ENCODE measurements around the gene FCRL1.

Gene FCRL1

DNA sequence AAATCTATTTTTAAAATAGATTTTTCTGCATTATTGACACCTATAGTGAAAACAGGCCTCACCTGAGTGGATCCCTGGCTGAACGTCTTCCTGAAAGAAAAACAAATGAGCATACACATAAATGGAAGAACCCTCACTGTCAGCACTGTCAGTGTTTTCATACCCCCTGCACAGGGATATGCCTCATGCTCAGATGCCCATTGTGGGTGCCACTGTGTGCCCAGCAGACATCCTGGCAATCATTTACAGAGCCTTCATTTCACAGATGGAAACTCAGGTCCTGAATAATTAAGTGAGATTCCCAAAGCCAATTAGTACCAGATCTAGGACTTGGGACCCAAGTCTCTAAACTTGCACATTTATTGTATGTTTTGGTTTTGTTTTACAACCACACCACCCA is 19.9 kb downstream of the FCRL1 start:
- no peak for DNase-seq

- DNase-seq = no peak
These were observed 21.7 kb downstream of the FCRL1 start for GRCh38 chr1:157798211-157798610.

DNA sequence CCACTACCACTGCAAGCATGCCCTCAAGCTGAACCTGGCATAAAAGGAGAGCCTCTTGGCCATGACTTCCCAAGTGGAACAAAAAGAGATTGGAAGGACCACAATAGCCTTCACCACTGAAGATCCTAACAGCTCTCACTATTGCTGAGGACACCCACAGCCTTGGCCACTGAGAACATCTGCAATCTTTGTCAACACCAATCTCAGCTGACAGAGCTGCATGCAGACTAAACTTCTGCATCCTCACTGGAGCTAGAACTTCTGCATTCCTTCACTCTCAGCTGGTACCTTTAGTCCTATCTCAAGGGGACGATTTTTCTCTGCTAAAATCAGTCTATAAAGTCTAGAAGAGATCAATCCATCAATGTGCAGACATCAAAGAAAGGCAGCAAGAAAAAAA is 34.7 kb downstream of the FCRL1 start:
- no peak for DNase-seq

- DNase-seq = no peak
These were observed 35.1 kb downstream of the FCRL1 start for GRCh38 chr1:157784801-157785200.

- DNase-seq = no peak
These were observed 37.0 kb downstream of the FCRL1 start for GRCh38 chr1:157782931-157783330.

DNA sequence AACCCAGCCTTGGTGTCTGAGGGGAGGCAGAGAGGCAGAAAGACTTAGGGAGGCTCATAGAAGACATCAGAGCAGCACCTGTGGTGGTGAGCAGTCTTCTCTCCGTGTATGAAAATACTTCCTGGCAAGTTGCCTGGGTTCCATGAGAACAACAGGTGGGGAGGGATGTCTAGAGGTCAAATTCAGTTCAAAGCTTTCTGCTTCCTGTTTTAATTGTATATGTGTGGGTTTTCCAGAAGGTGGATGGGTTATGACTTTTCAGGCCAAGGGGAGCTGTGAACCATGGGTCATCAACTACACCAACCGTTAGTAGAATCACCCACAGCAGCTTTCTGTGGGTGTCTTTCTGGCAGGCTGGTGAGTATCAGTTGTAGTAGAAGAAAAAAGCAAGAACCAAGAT is 38.9 kb downstream of the FCRL1 start:
- DNase-seq = no peak

DNA sequence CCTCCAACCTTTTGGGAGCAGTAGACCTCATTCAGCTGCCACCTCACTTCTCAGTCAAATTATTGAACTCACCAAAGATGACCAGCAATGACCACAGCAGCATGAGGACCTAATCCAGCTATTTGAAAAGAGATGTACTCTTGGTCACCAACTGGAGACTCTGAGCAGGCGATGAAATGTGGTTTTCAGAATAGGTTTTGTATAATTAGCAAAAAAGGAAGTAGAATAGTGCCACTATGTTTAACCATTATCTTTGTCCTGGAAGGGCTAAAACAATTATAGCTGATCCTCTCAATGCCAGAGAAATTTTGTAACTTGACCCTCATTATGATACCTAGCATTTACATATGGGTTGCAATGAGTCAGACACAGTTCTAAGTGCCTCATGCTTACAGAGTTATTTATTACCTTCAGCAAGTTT is 42.9 kb downstream of the FCRL1 start, which contains the start of gene FCRL2:
FCRL2 (minus strand) TSS at position 162 of the 421 bp plus-strand sequence; CDS start at position 103, 59 bp downstream.
- DNase-seq = no peak

- DNase-seq = no peak
These were observed 44.6 kb downstream of the FCRL1 start for GRCh38 chr1:157775101-157775870.

DNA sequence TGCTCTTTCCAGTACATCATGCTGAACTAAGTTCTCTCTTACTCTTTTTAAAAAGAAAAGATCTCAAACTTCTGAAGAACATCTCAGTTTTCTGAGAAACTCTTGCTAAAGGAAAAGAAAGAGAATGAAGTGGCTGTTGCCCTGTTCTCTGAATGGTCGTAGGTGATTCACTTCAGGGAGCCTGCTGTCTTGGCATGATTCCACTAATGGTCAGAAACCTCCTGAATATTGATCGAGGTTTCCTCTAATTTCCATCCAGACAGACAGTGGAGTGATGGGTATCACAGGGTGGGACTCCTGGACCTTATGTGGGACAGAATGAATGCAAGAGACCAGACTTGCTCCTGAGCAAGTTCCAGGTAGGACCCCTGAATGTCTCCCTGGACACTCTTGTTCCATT is 45.5 kb downstream of the FCRL1 start:
- DNase-seq = no peak

GRCh38 chr1:157773493-157774350 is 46.2 kb downstream of the FCRL1 start:
- DNase-seq = peak; percentile 8 to 58

DNA sequence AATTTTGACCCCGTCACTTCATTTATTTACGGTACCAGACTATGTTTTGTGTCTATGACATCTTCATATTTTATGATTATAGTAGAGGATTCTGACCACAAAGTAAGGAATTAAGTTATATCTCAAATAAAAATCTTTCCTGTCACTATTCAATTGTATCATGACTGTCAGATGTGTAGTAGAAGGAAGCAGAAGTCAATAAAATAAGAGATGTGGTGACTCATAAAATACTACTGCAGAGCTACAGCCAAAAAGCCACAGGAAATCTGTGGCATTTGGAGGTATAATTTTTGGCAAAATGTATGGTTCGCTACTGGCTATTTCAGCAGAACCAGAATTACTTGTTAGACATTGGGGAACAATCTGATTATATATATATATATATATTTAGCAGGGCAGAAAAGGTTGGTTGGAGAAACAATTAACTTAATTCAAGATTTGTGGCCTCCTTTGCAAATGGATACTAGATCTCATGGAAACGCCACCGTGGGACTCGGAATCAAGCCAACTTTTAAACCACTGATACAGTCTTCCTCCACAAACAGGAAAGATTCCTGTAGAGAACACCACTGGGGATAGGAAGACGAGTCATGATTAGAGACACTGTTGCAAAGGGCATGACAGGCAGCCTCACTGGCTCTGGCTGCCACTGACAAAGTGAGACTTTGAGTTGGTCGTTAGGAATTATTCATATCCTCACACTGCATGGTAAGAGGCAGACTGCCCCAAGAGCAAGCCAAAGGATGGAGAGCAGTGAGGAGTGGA is 48.1 kb downstream of the FCRL1 start:
- DNase-seq = no peak

GRCh38 chr1:157770442-157771043 is 49.4 kb downstream of the FCRL1 start:
- DNase-seq = peak; percentile 4 to 9

- no peak for DNase-seq
These were observed 53.1 kb downstream of the FCRL1 start for GRCh38 chr1:157766792-157767191.

DNA sequence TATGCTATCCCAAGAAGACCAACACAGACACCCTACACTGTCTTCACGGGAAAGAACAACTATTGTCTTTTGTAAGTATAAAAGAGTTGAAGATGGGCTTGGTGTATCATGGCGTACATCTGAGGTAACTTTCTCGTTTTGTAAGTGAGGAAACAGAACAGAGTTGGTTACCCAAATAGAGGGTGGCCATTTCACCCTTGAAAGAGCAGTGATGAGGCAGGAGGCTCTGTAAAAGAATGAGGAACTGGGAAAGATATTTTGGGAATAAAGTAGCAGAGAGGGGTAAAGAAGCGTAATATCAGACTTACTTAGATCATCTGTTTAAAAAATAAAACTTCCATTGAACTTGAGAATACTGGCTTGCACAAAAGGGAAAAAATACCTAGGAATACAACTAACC is 61.9 kb downstream of the FCRL1 start:
- no peak for DNase-seq

DNA sequence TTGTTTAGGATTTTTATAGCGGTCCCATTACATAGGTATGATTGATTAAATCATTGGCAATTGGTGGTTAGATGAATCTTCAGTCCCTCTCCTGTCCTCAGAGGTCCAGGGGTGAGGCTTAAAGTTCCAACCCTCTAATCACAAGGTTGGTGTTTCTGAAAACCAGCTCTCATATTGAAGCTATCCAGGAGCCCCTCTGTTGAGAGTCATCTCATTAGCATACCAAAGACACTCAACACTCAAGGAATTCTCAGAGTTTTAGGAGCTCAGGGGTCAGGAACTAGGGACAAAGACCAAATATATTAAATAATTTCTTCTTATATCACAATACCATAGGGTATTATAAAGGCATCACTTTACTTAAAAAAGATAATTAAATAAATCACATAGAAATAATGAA is 66.3 kb downstream of the FCRL1 start:
- DNase-seq = no peak

DNA sequence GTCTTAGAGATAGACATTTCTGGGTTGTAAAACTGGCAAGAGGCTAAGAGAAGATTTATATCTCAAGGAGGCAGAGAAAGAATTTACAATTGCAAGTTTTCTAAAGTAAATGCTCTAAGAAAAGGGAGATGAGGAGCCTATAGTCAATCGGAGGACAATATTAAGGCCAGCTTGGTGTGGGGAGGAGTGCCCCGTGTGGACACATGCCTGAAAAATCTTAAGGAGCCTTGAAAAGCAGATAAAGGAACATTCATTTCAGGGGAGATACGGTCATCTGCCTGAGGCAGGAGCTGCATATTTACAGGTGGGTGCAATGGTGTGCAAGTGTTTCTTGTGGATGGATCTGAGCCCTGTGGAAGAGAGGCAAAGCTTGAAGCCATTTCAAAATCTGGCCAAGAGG is 68.6 kb downstream of the FCRL1 start:
- no peak for DNase-seq

DNA sequence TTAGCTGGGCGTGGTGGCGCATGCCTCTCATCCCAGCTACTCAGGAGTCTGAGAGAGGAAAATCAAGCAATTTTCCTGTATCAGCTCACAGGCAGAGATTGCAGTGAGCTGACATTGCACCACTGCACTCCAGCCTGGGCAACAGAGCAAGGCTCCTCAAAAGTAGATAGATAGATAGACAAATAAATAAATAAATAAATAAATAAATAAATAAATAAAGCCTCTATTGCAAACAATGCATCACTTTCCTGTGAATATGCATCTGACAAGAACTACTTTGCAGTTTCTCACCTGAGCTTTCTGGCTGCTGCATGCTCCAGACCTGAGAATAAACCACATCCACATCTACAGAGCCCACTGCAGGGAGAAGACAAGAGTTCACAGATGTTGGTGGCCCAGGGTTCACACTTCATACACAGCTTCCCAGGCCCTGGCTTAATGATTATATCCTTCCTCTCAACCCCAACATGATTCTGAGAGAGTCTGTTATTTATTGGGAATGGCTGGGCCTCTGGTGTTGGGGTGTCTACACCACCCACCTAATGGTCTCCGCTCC is 71.6 kb downstream of the FCRL1 start:
- no peak for DNase-seq

Data from NCI-H526 (cell line).